Neural cell (in vitro differentiated cells): Measurements from ENCODE around the gene KRTAP5-2. TPM values are rescaled to one million over a fixed set of nuclear protein-coding genes. Genes with fewer than 3 reads are reported as not detected.
A peak's percentile ranks its signal among the peaks of the same experiment; 100 is the strongest.
"Not testable (repeated sequence)": the region's sequence is repeated elsewhere in the genome, so short reads cannot be mapped to it uniquely, and the experiment has no call there.

ENCODE experiments used
- H2AFZ ChIP-seq: fragments of 200-600, 300-800 bp; sonication (generic), shearing (Covaris generic); 2 replicates; pipeline ENCODE4 v1.6.0; 2014; ENCODE audit warnings: low read depth, mild to moderate bottlenecking, antibody characterized with exemption, low read length, moderate library complexity
- H3F3A ChIP-seq: fragments of 200-600 bp; shearing (Covaris generic); 2 replicates; pipeline ENCODE4 v1.6.1; 2016; ENCODE audit warnings: mild to moderate bottlenecking, moderate library complexity, mixed read lengths, antibody characterized with exemption, low read length; ENCODE audit not compliant: insufficient read depth, poor library complexity, severe bottlenecking
- H3K27ac ChIP-seq: fragments of 200-600, 300-800 bp; sonication (generic), shearing (Covaris generic); 2 replicates; pipeline ENCODE4 v1.5.1; 2014; ENCODE audit warnings: mild to moderate bottlenecking, low read length, moderate library complexity
- H3K27me3 ChIP-seq: fragments of 300-800, 200-600 bp; sonication (generic), shearing (Covaris generic); 2 replicates; pipeline ENCODE4 v1.6.0; 2014; ENCODE audit warnings: mild to moderate bottlenecking, low read depth, low read length, moderate library complexity; ENCODE audit not compliant: insufficient read depth
- H3K36me3 ChIP-seq: fragments of 300-800, 200-600 bp; sonication (generic), shearing (Covaris generic); 2 replicates; pipeline ENCODE4 v1.5.1; 2014; ENCODE audit warnings: mild to moderate bottlenecking, antibody characterized with exemption, low read length, moderate library complexity; ENCODE audit not compliant: insufficient read depth
- H3K4me2 ChIP-seq: fragments of 300-800, 200-600 bp; sonication (generic), shearing (Covaris generic); 2 replicates; pipeline ENCODE4 v1.6.0; 2014; ENCODE audit warnings: mild to moderate bottlenecking, low read length
- H3K4me3 ChIP-seq: fragments of 300-800, 200-600 bp; sonication (generic), shearing (Covaris generic); 2 replicates; pipeline ENCODE4 v1.5.1; 2014; ENCODE audit warnings: mild to moderate bottlenecking, low read length, moderate library complexity
- H3K79me2 ChIP-seq: fragments of 200-600 bp; shearing (Covaris generic); replicated peaks from 2 replicates; pipeline ENCODE4 v1.6.0; 2014; ENCODE audit warnings: mild to moderate bottlenecking, low read length, moderate library complexity; ENCODE audit not compliant: insufficient read depth
- H3K9ac ChIP-seq: fragments of 300-800, 200-600 bp; sonication (generic), shearing (Covaris generic); 2 replicates; pipeline ENCODE4 v1.6.1; 2016; ENCODE audit warnings: mild to moderate bottlenecking, low read length, mixed read lengths
- H3K9me2 ChIP-seq: fragments of 200-600 bp; shearing (Covaris generic); 2 replicates; pipeline ENCODE4 v1.6.1; 2016; ENCODE audit warnings: mild to moderate bottlenecking, low read length, mixed read lengths; ENCODE audit not compliant: insufficient read depth
- H3K9me3 ChIP-seq: fragments of 200-600, 300-800 bp; sonication (generic), shearing (Covaris generic); 2 replicates; pipeline ENCODE4 v1.6.1; 2016; ENCODE audit warnings: mild to moderate bottlenecking, mixed run types, low read length, moderate library complexity, mixed read lengths
- H4K20me1 ChIP-seq: fragments of 200-600 bp; shearing (Covaris generic); 2 replicates; pipeline ENCODE4 v1.6.1; 2016; ENCODE audit warnings: mild to moderate bottlenecking, mixed run types; ENCODE audit not compliant: insufficient read depth
- EP300 ChIP-seq: fragments of 450-650 bp; conservative IDR thresholded peaks from 2 replicates; pipeline ENCODE4 v1.6.1; 2014; ENCODE audit warnings: antibody characterized with exemption, mild to moderate bottlenecking, moderate library complexity; ENCODE audit not compliant: poor library complexity, severe bottlenecking
- EZH2 ChIP-seq: fragments of 200-600, 300-800 bp; shearing (Covaris generic), sonication (generic); IDR thresholded peaks from 2 replicates; pipeline ENCODE4 v1.6.1; 2014; ENCODE audit warnings: antibody characterized with exemption, low read length, borderline replicate concordance, mild to moderate bottlenecking; ENCODE audit not compliant: insufficient read depth, poor library complexity, severe bottlenecking
- MXI1 ChIP-seq: fragments of 450-650 bp; conservative IDR thresholded peaks from 2 replicates; pipeline ENCODE4 v1.6.1; 2014; ENCODE audit warnings: antibody characterized with exemption, mild to moderate bottlenecking; ENCODE audit not compliant: poor library complexity, severe bottlenecking
- POLR2AphosphoS5 ChIP-seq: IDR thresholded peaks from 2 replicates; pipeline ENCODE4 v1.6.1; 2012
- RAD21 ChIP-seq: fragments of 450-650 bp; conservative IDR thresholded peaks from 2 replicates; pipeline ENCODE4 v1.6.1; 2014; ENCODE audit warnings: antibody characterized with exemption, mild to moderate bottlenecking, moderate library complexity
- REST ChIP-seq: IDR thresholded peaks from 2 replicates; pipeline ENCODE4 v1.6.1; 2012; ENCODE audit warnings: borderline replicate concordance
- SMC3 ChIP-seq: fragments of 450-650 bp; conservative IDR thresholded peaks from 2 replicates; pipeline ENCODE4 v1.6.1; 2014; ENCODE audit warnings: antibody characterized with exemption, mild to moderate bottlenecking, moderate library complexity; ENCODE audit not compliant: poor library complexity
- TAF1 ChIP-seq: IDR thresholded peaks from 2 replicates; pipeline ENCODE4 v1.6.1; 2012; ENCODE audit warnings: low read depth
- polyA plus RNA-seq: library from polyadenylated mRNA; depleted of rRNA; stranded (reverse); fragments of >200 nt; gene quantifications from 2 replicates; pipeline ENCODE4 v1.2.3, GENCODE V29; 2014
- TF ChIP-seq, protein P1 (sequence below): fragments of 450-650 bp; IDR thresholded peaks from 2 replicates; pipeline ENCODE4 v1.5.1; 2014; ENCODE audit warnings: antibody characterized with exemption, mild to moderate bottlenecking, moderate library complexity; ENCODE audit not compliant: poor library complexity, severe bottlenecking

The KRTAP5-2 gene
- polyA plus RNA-seq, 1 donor from 2014 or later: not detected

- peaks cover 3% of the 10 kb centered on the region for H3K9me3 ChIP-seq
- H3K9ac ChIP-seq: no peak overlapping the region
- H3K4me3 ChIP-seq: no peak overlapping the region
- H2AFZ ChIP-seq: no peak overlapping the region
- H4K20me1 ChIP-seq: no peaks in the 10 kb centered on the region
- no peaks in the 10 kb centered on the region for H3F3A ChIP-seq
- H3K27ac ChIP-seq: no peak overlapping the region
- no peak overlapping the region for H3K4me2 ChIP-seq
- H3K36me3 ChIP-seq: no peaks in the 10 kb centered on the region
- no peaks in the 10 kb centered on the region for H3K9me2 ChIP-seq
- H3K27me3 ChIP-seq: no peaks in the 10 kb centered on the region
- no peak for TF ChIP-seq POLR2AphosphoS5
- H3K79me2 ChIP-seq: no peaks in the 10 kb centered on the region
These were observed 16.1 kb downstream of the KRTAP5-2 start for GRCh38 chr11:1581976-1582375.

DNA sequence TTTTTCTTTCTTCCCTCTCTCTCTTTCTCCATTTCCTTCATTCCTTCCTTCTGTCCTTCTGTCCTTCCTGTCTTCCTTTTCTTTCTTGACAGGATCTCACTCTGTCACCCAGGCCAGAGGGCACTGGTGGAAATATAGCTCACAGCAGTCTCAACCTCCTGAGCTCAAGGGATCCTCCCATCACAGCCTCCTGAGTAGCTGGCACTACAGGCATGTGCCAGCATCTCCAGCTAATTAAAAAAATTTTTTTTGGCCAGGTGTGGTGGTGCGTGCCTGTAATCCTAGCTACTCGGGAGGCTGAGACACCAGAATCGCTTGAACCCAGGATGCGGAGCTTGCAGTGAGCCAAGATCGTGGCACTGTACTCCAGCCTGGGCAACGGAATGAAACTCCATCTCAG lies 21.3 kb downstream of the KRTAP5-2 start:
- Histone ChIP-seq H3K27ac (no peak overlapping the region), H2AFZ (no peak overlapping the region), H3K4me2 (no peak overlapping the region), H3K79me2 (peaks cover 18% of the 10 kb centered on the region), H3K9me2 (no peaks in the 10 kb centered on the region), H4K20me1 (no peaks in the 10 kb centered on the region), H3K9ac (no peak overlapping the region), H3F3A (peaks cover 4% of the 10 kb centered on the region), H3K27me3 (peaks cover 9% of the 10 kb centered on the region), H3K9me3 (peaks cover 3% of the 10 kb centered on the region), H3K36me3 (no peaks in the 10 kb centered on the region), H3K4me3 (no peak overlapping the region)
- no peak for TF ChIP-seq TAF1
- TF ChIP-seq EZH2: no peak
- TF ChIP-seq REST: no peak
- no peak for TF ChIP-seq MXI1
- no peak for TF ChIP-seq SMC3
- TF ChIP-seq EP300: no peak
- no peak for TF ChIP-seq RAD21
- TF ChIP-seq POLR2AphosphoS5: no peak
- TF ChIP-seq, protein P1, sequence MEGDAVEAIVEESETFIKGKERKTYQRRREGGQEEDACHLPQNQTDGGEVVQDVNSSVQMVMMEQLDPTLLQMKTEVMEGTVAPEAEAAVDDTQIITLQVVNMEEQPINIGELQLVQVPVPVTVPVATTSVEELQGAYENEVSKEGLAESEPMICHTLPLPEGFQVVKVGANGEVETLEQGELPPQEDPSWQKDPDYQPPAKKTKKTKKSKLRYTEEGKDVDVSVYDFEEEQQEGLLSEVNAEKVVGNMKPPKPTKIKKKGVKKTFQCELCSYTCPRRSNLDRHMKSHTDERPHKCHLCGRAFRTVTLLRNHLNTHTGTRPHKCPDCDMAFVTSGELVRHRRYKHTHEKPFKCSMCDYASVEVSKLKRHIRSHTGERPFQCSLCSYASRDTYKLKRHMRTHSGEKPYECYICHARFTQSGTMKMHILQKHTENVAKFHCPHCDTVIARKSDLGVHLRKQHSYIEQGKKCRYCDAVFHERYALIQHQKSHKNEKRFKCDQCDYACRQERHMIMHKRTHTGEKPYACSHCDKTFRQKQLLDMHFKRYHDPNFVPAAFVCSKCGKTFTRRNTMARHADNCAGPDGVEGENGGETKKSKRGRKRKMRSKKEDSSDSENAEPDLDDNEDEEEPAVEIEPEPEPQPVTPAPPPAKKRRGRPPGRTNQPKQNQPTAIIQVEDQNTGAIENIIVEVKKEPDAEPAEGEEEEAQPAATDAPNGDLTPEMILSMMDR: no peak

- H3K27ac ChIP-seq, H3K9me3 ChIP-seq, H3F3A ChIP-seq, H3K4me2 ChIP-seq, H3K36me3 ChIP-seq, H2AFZ ChIP-seq, H3K9me2 ChIP-seq, H4K20me1 ChIP-seq, H3K27me3 ChIP-seq, H3K9ac ChIP-seq: not testable (repeated sequence)
- Histone ChIP-seq H3K4me3 (peak overlapping the region; percentile 97), H3K79me2 (peaks cover 26% of the 10 kb centered on the region)
These were observed 22.3 kb downstream of the KRTAP5-2 start for GRCh38 chr11:1575756-1576155.
